ENCODE results near the gene RDH11. TPM values are rescaled to one million over a fixed set of nuclear protein-coding genes. Genes with fewer than 3 reads are reported as not detected.

Gene RDH11
- polyA plus RNA-seq, 3 donors, result 64.9 to 70.7 (median 65.4) TPM

- H3K27me3 Mint-ChIP-seq (ENCODE audit: low read depth in 3 of 3), result peaks cover 0 to 2% (median 0%) of the 10 kb centered on the region in 3 donors
- Histone ChIP-seq H3K4me2 (replicated peaks; ENCODE audit: extremely low read depth, low read length, poor library complexity, severe bottlenecking) (no peak overlapping the region), H3K9me3 (replicated peaks in 1 of 2; ENCODE audit: control insufficient read depth in 1 of 2, insufficient read depth in 1 of 2, low read length in 2 of 2) (no peaks in the 10 kb centered on the region), H3K4me3 (replicated peaks in 1 of 3; ENCODE audit: low read depth in 2 of 3, low read length in 3 of 3) (peak overlapping the region in 1 of 3 experiments; percentile 13), H3K4me1 (ENCODE audit: control insufficient read depth in 1 of 2, insufficient read depth in 2 of 2, low read length in 2 of 2) (peaks cover 18 to 26% of the 10 kb centered on the region in 2 donors), H3K27ac (ENCODE audit: low read depth in 1 of 2, low read length in 2 of 2) (peak overlapping the region; percentile 13 to 81), H3K27me3 (ENCODE audit: control insufficient read depth in 2 of 2, insufficient read depth in 2 of 2, low read length in 2 of 2) (no peaks in the 10 kb centered on the region), H4K20me1 (ENCODE audit: insufficient read depth, low read length) (no peaks in the 10 kb centered on the region), H3K9ac (ENCODE audit: insufficient read depth, low read length, poor library complexity, severe bottlenecking) (no peak overlapping the region), H3K36me3 (replicated peaks in 1 of 2; ENCODE audit: control insufficient read depth in 1 of 2, insufficient read depth in 2 of 2, low read length in 2 of 2) (peaks cover 12 to 53% of the 10 kb centered on the region in 2 donors), H2AFZ (ENCODE audit: insufficient read depth, low read depth, low read length, poor library complexity, severe bottlenecking) (no peak overlapping the region), H3K79me2 (ENCODE audit: insufficient read depth, low read length) (no peaks in the 10 kb centered on the region)
- intact Hi-C loops (cut with micrococcal nuclease), result no loop called here
- peak; percentile 46 to 67 (median 52) for DNase-seq
- H3K27ac Mint-ChIP-seq, result peak overlapping the region; percentile 87 to 93 (median 89)
- 77% methylated on average over 3 of the region's 3 CpGs for WGBS (ENCODE audit: insufficient coverage)
- no peak for TF ChIP-seq CTCF (IDR thresholded peaks at IDR 0.05)
- no peak overlapping the region for H3K4me3 Mint-ChIP-seq
- H3K36me3 Mint-ChIP-seq, result peaks cover 55 to 68% of the 10 kb centered on the region in 2 donors
- peaks cover 0 to 2% (median 0%) of the 10 kb centered on the region in 7 donors for H3K9me3 Mint-ChIP-seq
- H3K4me1 Mint-ChIP-seq, result peaks cover 21% of the 10 kb centered on the region
Measured at GRCh38 chr14:67680121-67680602, 15.4 kb downstream of the RDH11 start.

GRCh38 chr14:67679006-67679405 lies 16.6 kb downstream of the RDH11 start:
- H3K4me2 ChIP-seq (replicated peaks; ENCODE audit: extremely low read depth, low read length, poor library complexity, severe bottlenecking), result no peak overlapping the region
- H3K4me1 ChIP-seq (ENCODE audit: control insufficient read depth in 1 of 2, insufficient read depth in 2 of 2, low read length in 2 of 2), result peaks cover 21 to 29% of the 10 kb centered on the region in 2 donors
- no CpG with 5 or more reads among the region's 2 CpGs for WGBS (ENCODE audit: insufficient coverage)
- H3K27ac ChIP-seq (ENCODE audit: low read depth in 1 of 2, low read length in 2 of 2), result no peak overlapping the region
- H3K9me3 ChIP-seq (replicated peaks in 1 of 2; ENCODE audit: control insufficient read depth in 1 of 2, insufficient read depth in 1 of 2, low read length in 2 of 2), result no peaks in the 10 kb centered on the region
- H3K27me3 ChIP-seq (ENCODE audit: control insufficient read depth in 2 of 2, insufficient read depth in 2 of 2, low read length in 2 of 2), result no peaks in the 10 kb centered on the region
- DNase-seq, result no peak
- H3K79me2 ChIP-seq (ENCODE audit: insufficient read depth, low read length), result peaks cover 3% of the 10 kb centered on the region
- Mint-ChIP-seq H3K4me3 (no peak overlapping the region), H3K36me3 (peaks cover 43 to 57% of the 10 kb centered on the region in 2 donors), H3K27me3 (ENCODE audit: low read depth in 3 of 3) (no peaks in the 10 kb centered on the region), H3K27ac (peak overlapping the region in 1 of 7 donors; percentile 40), H3K9me3 (peaks cover 0 to 2% (median 0%) of the 10 kb centered on the region in 7 donors), H3K4me1 (peaks cover 21% of the 10 kb centered on the region)
- peaks cover under 1% of the 10 kb centered on the region for H4K20me1 ChIP-seq (ENCODE audit: insufficient read depth, low read length)
- TF ChIP-seq CTCF (IDR thresholded peaks at IDR 0.05), result no peak
- intact Hi-C loops (cut with micrococcal nuclease), result loop anchor here in 1 of 2 donors (10.0 kb wide), 1 partner anchor 64 kb away; the partner anchor contains the start of gene ARG2
- H3K9ac ChIP-seq (ENCODE audit: insufficient read depth, low read length, poor library complexity, severe bottlenecking), result no peak overlapping the region
- H2AFZ ChIP-seq (ENCODE audit: insufficient read depth, low read depth, low read length, poor library complexity, severe bottlenecking), result no peak overlapping the region
- H3K36me3 ChIP-seq (replicated peaks in 1 of 2; ENCODE audit: control insufficient read depth in 1 of 2, insufficient read depth in 2 of 2, low read length in 2 of 2), result peaks cover 12 to 41% of the 10 kb centered on the region in 2 donors
- no peak overlapping the region for H3K4me3 ChIP-seq (replicated peaks in 1 of 3; ENCODE audit: low read depth in 2 of 3, low read length in 3 of 3)
